ENCODE results near the gene HNRNPM.
"Not testable (repeated sequence)": the region's sequence is repeated elsewhere in the genome, so short reads cannot be mapped to it uniquely, and the experiment has no call there.

HNRNPM gene

GRCh38 chr19:8425331-8425730 is 19.4 kb upstream of the HNRNPM start:
- not testable (repeated sequence) for DNase-seq (ENCODE audit: low spot score)

DNA sequence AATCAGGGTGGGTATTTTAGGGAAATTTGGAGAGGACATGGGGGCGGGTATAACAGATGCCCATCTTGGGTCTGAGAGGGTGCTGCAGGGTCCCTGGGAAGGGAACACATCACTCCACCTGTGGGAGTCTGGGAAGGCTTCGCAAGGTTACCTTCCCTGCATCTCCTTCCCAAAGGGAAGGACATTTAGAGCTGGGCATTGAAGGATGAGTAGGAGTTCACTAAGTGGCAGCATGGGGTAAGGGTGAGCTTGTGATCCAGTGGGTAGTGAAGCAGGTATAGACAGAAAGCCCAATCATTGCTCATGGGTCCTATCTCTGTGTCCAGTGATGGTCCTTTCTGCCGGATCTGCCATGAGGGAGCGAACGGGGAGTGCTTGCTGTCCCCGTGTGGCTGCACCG is 18.5 kb upstream of the HNRNPM start:
- DNase-seq (ENCODE audit: low spot score): no peak

DNA sequence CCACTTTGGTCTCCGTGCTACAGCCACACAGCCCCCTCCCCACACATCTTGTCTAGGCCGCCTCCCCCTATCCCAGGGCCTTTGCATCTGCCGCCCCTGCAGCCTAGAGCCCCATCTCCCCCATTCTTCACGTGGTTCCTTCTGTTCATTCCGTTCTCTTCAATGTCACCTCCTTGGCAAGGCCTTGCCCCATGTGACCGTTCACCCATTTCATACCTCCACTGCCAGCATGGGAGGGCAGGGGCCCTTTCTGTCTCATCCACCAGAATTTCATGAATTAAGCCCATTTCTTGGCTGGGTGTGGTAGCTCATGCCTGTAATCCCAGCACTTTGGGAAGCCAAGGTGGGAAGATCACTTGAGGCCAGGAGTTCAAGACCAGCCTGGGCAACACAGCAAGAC is 15.7 kb upstream of the HNRNPM start:
- no peak for DNase-seq (ENCODE audit: low spot score)

DNA sequence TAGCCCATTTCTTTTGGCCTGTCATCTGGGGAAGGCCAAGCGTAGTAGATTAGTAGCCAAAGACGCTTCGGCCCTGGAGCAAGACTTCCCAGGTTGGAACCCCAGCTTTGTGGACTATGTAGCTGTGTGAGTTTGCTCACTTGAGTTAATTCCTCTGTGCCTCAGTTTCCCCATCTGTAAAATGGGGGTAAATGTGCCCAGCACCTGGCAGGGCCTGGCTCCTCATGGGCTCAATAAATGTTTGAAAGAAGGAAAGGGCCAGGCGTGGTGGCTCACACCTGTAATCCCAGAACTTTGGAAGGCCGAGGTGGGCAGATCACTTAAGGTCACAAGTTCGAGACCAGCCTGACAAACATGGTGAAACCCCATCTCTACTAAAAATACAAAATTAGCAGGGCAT is 14.9 kb upstream of the HNRNPM start:
- DNase-seq (ENCODE audit: low spot score): no peak

GRCh38 chr19:8430650-8431049 is 14.1 kb upstream of the HNRNPM start:
- DNase-seq (ENCODE audit: low spot score): no peak

DNA sequence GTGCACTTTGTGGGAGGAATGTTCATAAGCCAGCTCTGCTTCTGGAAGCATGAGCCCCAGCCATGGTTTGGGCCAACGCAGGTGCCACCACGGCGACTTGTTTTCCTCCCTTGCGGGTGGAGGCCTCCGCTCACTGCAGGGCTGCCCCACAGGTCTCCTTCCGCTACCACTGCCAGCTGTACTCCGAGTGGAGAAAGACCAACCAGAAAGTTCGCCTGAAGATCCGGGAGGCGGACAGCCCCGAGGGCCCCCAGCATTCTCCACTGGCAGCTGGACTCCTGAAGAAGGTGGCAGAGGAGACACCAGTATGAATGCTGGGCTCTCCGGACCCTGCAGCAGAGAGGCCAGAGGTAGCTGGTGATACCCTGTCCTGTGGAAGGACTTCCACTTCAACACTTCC is 6.5 kb upstream of the HNRNPM start:
- DNase-seq (ENCODE audit: low spot score): no peak

DNA sequence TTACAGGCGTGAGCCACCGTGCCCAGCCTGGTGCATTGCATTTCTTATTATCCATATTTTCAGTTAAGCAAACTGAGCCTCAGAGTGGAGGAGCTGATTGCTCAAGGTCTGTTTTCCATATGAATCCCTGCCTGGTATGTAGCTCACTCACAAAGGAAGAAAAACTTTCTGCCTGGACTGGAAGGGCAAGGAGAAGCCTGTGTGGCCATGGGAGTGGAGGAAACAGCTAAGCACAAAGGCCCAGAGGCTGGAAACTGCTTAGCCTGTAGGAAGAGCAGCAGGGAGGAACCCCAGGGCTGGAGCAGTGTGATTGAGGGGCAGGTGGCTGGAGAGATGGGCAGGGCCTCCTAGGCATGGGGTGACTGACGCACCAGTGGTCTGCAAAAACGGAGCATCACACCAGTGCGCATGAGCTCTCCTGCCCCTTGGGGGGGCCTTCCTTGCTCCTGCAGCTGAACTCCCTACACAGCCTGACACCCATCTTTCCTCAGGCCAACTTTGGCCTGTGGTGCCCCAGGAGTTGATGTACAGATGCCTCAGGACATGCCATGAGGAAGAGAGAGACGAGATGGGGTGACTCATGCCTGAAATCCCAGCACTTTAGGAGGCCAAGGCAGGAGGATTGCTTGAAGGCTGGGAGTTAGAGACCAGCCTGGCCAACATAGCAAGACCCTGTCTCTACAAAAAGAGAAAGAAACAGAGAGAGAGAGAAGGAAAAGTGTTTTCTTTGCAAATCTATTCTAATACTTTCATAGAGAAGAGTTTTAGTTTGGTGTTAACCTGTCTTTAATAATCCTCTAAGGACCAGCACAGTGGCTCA is 2.8 kb upstream of the HNRNPM start:
- DNase-seq (ENCODE audit: low spot score): no peak

DNA sequence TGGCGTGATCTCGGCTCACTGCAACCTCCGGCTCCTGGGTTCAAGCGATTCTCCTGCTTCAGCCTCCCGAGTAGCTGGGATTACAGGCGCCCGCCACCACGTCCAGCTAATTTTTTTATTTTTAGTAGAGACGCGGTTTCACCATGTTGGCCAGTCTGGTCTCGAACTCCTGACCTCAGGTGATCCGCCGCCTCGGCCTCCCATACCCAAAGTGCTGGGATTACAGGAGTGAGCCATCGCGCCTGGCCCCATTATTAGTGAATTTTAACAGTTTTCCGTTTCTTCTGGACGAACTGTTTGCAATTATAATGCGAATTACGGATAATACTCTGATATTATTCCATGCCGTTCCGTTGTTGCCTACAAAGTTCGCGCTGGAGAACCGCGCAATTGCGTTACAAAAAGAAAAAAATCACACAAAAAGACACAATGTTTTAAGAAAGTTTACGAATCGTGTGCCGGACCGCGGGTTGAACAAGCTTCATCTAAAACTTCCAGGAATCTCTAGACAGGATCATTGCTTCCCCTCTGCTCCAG is 567 bp upstream of the HNRNPM start:
- DNase-seq (ENCODE audit: low spot score): not testable (repeated sequence)

GRCh38 chr19:8445488-8446001 is 770 bp downstream of the HNRNPM start:
- peak; percentile 10 for DNase-seq (ENCODE audit: low spot score)

DNA sequence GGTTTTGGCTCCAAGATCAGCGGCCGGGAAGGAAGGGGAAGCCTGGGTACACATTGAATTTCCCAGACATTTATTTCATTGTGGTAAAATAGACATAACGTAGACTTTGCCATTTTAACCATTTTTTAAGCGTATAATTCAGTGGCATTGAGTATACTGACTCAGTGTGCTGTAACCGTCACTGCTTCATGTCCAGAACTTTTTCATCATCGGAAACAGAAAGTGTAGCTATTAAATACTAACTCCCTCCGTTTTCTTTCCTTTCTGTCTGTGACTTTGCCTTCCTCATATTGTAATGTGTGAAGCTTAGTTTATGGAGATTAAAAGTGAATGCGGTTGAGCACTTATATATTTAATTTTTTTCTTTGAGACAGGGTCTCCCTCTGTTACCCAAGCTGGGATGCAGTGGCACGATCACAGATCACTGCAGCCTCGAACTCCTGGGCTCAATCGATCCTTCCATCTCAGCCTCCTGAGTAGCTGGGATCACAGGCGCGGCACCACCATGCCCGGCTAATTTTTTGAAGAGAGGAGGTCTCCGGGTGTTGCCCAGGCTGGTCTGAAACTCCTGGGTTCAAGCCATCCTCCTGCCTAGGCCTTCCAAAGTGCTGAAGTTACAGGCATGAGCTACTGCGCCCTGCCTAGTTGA is 1.4 kb downstream of the HNRNPM start:
- no peak for DNase-seq (ENCODE audit: low spot score)

DNA sequence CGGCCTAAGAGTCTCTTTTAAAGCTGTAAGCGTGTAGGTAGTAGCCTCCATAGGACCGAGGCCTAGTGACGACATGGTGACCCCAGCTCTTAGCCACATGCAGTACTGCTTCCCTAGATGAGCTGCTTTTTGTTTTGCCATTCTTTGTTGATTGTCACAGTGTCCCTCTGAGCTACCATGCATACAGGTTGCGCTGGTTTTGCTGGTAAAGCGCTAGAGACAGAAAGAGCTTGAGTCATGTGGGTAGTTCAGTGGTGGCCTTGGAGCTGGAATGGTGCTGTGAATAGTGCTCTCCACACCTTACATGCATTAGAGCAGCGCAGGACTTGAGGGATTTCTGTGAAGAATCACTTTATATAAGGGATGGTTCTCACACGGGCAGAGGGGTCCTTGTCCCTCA is 5.1 kb downstream of the HNRNPM start:
- DNase-seq (ENCODE audit: low spot score): no peak

- DNase-seq (ENCODE audit: low spot score): no peak
These were observed 6.6 kb downstream of the HNRNPM start for GRCh38 chr19:8451377-8451776.

DNA sequence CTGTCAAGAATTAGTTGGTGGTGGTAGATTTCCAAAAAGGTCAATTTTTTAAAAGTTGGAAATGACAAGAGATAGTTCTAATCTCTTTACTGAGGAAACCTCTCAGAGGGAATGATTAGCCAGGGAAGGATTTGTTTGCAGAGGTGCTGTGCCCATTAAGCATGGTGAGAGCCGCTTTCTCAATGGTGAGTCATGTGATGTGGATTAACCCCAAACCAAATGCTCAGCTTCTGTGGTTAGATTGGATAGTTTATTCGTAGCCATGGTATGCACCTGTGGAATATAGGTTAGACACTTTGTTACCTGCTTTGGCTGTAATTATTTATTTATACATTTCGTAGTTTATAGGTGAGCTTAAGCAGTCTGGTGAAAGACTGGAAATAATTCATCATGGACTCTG is 7.1 kb downstream of the HNRNPM start:
- no peak for DNase-seq (ENCODE audit: low spot score)

- DNase-seq (ENCODE audit: low spot score): no peak
These were observed 7.8 kb downstream of the HNRNPM start for GRCh38 chr19:8452446-8453123.

DNA sequence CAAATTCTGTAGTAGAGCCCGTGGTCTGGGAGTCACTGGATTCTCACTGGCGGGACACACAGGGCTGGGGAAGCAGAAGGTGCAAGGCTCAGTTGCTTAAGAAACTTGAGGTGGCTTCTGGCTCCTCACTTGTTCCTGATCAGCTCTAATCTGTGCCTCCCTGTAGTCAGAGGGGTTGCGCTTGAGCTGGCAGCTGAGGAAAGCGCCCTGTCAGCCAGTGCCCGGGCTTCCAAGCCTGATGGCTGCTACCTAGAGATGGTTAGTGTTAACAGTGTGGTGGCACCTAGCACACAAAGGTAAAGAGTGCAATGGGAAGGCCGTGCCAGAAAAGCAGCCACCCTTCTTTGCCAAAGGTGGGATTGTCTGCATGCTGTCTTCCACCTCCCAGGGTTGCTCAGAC is 8.8 kb downstream of the HNRNPM start:
- no peak for DNase-seq (ENCODE audit: low spot score)

GRCh38 chr19:8454218-8454617 is 9.4 kb downstream of the HNRNPM start:
- DNase-seq (ENCODE audit: low spot score): no peak

GRCh38 chr19:8455018-8455417 is 10.2 kb downstream of the HNRNPM start:
- DNase-seq (ENCODE audit: low spot score): no peak

- DNase-seq (ENCODE audit: low spot score): no peak
These were observed 11.3 kb downstream of the HNRNPM start for GRCh38 chr19:8456064-8456463.

DNA sequence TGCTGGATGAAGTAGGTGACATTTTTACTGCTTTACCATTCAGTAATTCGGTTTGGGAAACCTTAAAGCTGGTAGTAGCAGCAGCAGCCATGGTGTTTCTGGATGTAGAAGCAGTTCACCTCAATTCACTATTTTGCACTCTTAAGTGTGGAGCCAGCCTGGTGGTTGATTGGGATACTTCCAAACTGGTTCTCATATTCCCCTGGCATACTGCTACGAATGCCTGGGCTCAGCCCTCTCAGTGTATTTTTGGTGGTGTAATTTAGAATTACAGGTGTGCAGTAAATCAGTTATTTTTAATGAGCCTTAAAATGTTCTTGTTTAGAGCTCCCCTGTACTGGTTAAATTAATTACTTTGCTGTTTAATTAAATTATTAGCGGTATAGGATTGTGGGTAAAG is 12.4 kb downstream of the HNRNPM start:
- DNase-seq (ENCODE audit: low spot score): no peak

DNA sequence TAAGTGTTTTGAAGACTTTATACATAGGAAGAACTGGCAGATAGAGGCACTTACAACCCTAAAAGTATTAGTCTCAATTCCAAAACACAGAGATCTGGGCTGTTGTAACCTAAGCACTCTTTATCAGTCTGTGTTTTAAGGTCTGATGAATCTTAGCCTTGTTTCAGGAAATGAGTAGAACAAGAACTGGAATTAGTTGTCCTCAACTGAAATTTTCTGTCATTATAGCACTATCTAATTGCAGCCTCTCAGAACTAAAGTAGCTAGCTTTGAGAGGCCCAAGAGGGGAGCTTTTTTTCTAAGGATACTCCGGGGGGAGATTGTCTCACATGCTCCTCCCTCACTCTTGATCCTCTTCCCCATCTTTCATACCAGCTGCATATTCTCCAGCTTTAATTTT is 13.1 kb downstream of the HNRNPM start:
- no peak for DNase-seq (ENCODE audit: low spot score)

GRCh38 chr19:8458380-8458779 is 13.6 kb downstream of the HNRNPM start:
- no peak for DNase-seq (ENCODE audit: low spot score)

DNA sequence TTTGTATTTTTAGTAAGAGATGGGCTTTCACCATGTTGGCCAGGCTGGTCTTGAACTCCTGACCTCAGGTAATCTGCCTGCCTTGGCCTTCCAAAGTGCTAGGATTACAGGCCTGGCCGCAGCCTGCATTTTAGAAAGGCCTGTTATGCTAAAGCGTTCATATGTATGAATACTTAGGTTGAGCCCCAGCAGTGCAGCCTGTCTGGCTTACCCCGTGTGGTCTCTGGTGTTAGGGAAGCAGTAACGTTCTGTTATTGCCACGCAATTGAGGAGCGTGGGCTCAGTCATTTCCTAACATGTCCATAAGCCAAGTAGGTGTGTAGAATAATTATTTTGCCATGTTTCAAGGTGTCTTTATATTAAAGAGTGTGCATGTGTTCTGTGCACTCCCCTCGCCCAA is 14.3 kb downstream of the HNRNPM start:
- DNase-seq (ENCODE audit: low spot score): no peak
